RKO (cell line): ENCODE data around the gene KY.

ENCODE experiments used
- DNase-seq: peaks from one replicate; pipeline ENCODE4 v3.0.0-alpha.2; 2016; ENCODE audit warnings: low spot score

KY gene

DNA sequence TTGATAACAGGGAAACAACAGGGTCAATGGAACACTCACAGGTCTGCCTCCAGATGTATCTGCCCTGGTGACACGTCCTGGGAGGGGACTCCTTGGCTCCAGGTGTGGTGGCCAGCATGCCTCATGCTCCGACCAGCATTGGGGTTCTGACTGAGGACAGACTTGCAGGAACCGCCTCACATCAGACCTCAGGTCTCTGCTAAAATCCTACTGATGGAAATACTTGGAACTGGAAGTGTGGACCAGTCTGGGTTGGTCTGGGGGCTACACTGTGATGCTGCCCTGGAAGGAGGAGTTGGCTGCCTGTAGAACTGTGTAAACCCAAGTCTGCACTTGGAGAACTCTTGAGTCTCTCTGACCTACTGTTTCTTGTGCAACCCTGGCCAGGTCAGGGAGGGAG lies 17.1 kb upstream of the KY start:
- DNase-seq, result no peak

DNA sequence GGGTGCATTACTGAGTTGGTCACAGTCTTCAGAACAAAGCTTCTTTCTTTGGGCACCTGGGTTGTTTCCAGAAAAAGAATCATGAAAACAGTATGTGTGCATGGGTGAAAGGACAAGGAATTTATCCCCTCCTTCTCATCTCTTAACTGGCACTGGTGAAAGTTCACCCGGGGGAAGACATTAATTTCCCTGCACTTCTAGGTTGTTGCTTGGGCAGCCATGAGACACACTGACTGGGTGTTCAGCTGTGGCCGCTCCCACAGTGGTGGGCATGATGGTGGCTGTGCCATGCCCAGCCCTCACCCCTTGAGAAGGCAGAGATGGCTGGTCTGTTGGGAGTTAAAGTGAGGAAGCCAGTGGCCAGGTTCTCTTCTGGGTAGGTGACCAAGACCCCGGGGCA lies 16.6 kb upstream of the KY start:
- no peak for DNase-seq

DNA sequence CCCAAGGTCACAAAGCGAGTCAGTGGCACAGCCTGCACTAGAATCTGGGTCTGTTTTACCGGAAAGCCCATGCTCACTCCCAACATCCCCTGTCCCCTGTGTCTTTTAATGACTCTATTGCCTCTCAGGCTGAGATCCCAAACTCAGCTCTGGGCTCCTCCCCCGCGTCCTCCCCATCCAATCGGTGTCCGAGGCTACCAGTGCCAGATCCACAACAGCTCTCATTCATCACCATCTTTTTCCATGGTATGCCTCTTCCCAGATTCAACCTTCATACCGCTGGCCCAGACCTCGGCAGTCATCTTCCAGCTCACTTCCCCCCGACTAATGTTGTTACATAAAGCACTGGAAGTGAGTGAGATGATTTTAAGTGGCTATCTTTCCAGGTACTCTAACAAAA lies 16.1 kb upstream of the KY start:
- DNase-seq, result no peak

DNA sequence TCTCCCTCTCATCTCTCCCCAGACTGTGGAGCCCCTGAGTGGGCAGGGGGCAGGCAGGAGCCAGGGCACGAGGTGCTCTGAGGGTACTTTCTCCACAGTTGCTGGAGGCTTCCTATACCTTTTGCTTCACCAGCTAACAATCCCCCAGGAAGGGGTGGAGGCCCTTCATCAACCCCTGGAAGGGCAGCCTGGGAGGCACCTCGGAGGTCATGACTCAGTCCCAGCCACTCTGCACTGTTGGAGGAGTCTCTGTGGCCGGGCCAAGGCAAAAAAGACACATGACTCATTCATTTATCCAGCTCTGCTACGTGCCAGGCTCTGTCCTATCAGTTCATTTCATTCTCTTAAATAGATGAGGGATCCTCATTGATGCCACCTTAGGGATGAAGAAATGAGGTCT lies 15.6 kb upstream of the KY start:
- DNase-seq, result peak; percentile 23

DNA sequence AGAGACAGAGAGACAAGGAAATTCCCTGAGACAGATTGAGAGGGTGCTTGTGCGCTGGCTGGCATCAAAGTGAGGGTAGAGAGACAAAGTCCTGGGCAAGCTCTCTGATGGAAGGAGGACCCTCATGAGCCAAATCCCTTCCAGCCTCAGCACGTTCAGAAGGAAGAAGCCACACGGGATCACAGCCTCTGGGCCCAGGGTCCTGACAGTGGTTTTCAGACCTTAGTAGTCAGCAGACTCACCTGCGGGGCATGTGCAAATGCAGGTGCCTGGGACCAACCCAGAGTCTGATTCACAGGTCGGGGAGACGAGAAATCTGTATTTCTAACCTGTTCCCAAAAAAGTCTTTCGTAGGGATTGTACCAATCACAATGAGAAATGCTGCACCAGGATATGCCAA lies 15.2 kb upstream of the KY start:
- no peak for DNase-seq

DNA sequence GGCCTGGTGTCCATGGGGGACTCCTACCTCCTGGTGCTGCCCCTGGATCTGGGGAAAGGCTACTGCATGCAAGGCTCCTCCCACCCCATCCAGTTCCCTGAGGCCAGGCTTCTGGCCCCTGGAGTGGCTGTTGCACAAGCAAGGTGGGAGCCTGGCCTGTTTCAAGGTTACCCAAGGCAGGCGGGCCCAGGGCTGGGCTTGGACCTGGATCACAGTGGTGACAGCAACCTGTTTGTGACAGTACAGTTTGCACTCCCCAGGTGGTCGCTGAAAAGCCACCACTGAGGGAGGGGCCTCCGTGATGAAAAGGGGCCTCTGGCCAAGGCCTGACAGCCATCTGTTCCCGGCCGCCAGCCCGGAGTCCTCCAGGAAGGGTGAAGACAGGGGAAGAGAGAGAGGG lies 14.4 kb upstream of the KY start:
- no peak for DNase-seq

DNA sequence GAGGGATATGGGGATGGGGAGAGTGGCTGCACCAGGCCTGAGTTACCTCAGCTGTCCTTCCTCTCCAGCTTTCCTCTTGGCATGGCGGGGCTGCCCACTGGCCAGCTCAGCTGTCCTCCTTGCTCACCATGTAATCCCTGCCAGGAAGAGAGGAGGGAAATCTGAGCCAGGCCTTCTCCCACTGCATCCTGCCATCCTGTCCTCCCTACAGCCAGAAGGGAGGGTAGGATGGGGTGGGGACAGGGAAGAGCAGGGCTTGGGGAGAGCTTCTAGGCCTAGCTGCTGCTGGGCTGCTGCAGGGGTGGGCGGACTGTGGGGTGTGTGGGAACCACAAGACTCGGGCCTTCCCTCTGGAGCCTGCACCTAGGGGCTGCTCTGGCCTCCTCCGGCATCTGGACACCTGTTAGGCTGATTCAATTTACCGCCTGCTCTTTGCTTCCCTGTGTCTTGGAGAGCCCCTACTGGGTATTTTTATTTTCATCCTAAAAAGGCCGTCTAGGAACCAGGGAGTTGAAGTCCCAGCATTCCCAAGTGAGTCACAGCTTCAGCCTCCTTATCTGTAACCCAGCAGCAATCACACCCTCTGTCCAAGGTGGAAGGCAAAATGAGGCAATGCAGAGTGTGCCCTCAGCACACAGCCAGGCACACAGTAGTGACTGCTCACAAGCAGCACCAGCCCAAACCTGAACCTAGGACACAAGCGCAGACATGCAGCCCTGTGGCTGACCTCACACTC lies 13.1 kb upstream of the KY start:
- DNase-seq, result no peak

DNA sequence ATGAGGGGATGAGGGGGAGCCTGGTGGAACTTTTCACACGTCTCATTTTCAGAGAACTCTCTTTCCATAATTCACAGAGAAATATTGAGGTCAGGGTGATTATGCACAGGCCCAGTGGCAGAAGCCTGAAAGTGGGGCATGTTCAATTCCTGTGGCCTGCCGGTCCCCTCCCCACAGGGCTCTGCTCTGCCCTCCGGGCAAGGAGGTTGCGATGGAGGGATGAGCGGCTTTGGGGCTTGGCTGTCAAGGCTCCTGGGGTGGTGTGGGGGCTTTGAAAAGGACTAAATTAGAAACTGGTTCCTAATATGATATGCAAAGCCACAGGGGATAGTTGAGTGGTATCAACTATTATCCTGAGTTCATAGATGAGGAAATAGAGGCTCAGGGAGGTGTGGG lies 9.2 kb upstream of the KY start:
- no peak for DNase-seq

DNA sequence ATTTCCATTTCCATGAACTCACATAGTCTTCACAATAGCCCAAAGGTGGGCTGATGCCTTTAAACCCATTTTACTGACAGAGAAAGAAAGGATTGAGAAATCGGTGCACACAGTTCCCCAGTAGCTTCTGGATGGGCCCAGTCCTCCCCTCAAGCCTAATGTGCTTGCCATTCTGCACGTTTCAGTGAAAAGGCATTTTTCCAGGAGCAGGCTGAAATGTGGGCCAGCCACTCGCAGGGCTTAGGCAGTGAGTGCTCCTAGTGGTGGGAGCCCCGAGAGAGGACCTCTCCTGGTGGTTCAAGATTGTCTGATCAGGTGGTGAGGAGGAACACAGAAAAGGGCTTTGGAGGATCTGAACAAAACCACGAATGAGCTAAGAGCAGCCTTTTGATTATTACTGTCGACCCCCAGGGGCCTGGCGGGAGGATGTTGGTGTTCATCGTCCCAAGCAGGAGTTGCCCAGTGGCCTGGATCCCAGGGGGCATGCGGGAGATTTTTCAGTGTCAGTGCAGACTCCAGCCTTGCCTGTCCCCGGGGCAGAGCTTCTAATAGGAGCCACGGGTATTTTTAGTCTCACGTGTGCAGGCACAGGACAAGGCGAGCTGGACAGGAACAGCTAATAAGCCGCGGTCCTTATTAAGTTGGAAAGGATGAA lies 8.7 kb upstream of the KY start:
- no peak for DNase-seq

DNA sequence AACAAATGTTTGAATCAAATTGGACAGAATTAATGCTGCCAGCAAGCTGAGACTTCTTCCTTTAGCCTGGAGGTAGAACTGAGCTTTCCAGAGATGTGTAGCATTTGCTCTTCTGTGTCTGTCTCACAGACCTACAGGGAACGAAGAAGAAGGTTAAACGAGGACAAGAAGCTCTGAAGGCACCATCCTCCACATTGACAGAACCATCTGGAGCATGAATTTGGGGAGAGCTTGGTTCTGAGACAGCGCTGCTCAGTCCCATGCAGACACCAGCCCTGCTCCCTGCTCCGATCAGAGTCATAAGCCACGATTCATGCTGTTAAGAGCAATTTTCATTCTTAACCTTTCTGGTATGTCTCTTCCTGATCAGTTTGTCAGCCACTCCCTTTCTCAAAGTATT lies 7.7 kb upstream of the KY start:
- DNase-seq, result no peak

DNA sequence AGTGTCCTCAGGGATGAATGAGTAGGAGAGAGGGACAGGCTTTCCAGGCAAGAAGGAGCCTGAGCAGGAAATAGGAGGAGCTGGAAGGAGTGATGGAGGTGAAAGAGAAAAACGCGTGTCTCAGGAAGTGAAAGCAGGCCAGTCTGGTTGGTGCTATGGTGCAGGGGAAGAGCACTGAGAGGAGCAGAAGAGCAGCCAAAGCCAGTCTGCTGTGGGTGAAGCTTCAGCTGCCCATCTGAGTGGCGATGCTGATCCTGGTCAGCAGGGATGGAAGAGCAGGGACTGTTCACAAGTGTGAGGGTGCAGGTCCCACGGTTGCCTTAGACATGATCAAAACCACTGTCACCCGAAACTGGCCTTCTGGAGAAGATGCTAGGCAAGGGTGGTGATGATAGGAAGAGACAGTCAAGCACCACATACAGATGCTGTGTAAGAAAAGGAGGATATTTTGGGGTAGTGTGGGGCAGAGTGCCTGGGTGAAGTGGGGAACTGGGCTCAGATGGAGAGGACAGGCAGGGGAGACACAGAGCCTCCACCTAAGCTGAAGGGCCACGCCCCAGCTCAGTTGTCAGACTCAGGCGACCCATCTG lies 5.5 kb upstream of the KY start:
- no peak for DNase-seq

DNA sequence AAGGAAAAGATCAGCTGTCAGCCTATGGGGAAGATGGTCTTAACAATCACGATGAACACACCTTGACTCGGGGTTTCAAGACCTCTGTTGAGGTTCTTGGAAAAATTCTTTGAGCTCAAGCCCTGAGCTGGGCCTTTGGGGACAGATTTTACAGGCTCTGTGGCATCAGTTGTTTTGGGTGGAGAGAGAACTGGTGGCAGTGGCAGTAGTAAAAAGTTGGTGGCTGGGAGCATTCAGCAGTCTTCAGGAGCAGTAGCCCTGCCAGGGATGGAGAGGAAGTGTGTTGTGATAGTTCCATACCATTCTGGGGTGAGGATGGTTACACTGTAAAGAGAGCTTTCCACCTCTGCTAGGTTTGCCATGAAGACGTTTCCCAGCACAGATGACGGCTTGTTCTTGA lies 4.9 kb upstream of the KY start:
- DNase-seq, result no peak

DNA sequence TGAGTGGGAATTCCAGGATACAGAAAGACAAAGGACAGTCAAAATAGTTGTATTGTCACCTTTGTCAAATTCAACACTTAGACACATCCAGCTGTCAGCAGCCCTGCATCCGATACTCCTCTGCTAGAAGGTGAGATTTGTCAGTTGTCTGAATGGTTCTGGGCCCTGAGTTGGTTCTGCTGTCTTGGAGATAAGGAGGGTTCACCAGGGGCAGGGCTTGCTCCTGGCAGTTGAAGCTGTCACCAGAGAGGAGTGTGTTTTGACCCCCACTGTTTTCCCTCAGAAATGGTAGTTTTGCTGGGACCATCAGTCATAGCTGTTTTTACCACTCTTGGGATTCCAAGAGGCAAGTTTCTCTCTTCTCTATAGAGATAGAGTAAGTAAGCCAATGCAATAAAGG lies 3.2 kb upstream of the KY start:
- no peak for DNase-seq

DNA sequence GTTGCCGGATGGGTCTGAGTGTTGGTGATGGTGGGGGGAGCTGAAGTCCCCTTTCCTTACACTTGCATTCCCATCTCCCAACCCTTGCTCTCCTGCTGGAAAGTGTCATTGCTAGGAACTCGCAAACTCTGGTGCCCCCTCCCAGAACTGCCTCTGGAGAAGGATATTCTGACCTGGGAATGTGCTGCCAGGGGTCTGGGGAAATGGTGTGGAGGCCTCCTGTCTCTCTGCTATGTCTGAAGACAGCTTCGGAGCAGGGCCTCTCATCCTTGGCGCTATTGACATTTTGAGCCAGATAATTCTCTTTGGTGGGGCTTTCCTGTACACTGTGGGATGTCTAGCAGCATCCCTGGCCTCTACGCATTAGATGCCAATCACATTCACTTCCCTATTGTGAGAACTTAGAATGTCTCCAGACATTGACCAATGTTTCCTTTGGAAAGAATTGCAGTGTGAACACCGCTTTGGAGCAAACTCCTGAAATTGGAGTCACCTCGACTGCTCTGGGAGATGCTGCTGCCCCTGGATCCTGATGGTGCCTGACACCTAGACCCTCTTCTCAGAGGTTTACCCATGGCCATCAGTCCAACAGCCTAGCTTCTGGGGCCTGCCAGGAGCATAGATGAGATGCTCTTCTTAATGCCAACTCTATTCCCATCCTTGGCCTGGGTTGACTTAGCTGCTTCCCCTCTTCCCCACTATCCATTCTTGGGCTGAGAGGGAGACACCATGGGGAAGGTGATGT lies 2.2 kb upstream of the KY start:
- DNase-seq, result no peak

DNA sequence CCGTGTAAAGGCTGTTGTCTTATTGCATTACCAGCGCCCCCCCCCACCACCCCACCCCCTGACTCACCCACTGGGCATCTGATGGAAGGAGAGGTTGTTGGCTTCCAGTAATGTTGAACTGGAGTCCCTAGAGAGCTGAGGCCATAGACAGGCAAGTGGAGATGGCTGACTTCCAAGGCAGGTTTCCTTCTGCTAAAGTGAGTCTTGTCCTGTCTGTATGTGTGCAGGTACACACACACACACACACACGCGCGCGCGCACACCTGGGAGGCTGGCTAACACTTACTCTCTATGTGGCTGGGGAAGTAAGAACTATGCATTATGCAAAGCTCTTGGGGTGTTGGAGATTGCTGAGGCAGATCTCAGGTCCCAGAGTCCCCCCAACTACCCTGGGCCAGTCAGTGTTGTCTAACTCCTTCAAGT lies 1.6 kb upstream of the KY start:
- no peak for DNase-seq

DNA sequence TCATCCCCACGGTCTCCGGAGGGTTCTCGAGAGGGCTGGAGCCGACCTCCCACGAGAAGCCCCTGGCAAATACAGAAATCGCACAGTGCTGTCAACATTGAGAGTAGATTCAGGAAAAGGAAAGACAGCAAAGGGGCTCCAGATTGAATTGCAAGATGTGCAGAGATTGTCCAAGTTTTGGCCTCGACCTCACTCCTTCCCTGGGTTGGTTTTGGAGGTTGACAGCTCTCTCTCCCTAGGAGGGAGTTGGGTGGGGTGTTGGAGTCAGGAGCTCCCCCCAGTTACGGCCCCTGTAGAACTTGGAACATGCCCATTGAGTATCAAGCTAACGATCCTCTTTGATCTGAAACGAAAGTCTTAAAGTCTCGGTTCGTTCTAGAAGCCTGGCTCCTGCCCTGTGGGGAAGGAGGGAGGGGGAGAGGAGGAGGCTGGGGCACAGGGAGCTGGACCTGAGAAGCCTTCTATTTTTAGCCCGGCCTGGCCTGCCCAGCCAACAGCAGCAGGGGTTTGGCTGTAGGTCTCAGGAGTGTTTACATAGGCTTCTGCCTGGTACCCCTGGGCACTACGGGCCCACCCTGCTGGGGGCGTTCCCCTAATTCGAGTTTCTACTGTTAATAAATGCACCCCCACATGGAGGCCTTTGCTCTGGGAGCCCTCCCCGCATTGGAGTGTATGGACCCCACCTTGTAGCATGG lies 672 bp upstream of the KY start:
- no peak for DNase-seq

DNA sequence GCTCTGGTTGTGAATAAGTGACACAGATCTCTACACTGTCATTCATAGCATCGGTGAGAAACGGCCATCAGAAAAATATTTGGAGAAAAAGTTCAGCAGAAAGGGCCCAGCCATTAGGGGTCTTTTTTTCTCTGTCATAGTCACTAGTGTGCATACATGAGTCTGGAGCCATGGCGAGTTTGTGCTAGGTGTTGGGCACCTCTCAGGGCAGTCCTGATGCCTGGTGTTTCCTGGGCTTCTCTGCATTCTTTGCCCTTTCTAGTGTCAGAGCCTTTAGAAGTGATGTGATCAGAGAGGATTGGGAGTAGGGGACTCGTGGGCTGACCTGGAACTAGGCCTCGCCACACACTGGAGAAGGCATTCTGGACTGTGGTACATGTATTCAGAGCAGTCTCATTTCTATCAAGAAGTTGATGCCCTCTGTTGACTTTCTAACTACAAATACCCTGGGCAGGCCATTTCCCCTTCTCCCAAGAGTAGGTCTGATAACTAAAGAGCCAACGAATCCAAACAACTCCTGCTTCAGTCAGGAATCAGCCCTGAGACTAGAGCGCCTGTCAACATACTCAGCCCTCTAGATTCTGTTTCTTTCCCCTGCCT lies 1.6 kb downstream of the KY start:
- DNase-seq, result no peak

DNA sequence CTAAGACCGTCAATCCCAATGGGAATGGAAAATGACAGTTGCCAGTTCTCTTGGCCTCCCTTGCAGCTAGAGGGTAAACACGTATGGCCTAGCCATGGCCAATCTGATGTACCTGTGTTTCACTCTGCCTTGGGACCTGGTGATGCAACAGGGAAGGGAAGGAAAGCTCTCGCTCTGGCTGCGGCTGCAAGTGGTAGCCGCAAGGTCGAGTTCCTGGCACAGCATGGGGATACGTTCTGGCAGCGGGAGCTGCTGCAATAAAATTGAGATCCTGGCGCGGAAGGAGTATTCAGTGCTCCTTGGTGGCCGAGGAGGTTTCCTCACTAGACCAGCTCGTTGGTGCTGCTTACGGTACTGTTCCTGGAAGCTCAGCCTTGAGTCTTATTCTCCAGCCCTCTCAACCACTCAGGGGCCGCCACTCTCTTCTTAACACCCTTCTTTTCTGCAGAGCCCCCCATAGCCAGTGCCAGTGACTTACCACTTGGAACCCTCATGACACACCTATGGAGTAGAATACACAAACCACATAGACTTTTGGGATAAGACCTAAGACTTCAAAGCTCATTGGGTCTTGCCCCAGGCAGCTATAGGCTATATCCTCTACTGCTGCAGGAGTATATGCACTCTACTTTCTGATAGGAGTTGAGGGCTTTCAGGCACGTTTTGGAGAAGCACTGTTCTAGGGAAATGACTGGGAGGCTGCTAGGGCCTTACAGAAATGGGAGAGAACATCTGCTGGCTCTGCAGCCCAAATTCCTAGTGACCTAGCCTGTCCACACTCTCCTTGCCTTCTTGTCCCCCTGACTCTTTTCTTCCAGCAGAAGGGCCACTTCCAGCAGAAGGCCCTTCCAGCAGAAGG lies 2.7 kb downstream of the KY start:
- DNase-seq, result no peak

DNA sequence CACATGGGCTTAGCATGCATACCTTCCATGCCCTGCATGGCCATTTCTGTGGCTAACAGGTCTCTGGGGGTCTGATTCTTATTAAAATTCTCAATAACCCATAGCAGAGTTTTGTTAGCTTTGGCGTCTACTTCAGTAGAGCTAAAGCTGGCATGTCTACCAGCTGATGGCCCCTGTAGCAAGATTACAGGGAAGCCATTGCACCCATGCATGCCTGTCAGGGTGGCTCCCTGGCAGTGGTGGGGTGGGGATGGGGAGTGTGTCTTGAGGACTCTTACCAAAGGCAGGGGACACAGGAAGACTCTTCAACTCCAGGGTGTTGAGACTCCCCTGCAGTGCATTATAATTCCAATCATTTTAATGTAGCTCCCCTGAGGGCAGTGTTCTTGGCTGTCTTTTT lies 4.7 kb downstream of the KY start:
- DNase-seq, result no peak

DNA sequence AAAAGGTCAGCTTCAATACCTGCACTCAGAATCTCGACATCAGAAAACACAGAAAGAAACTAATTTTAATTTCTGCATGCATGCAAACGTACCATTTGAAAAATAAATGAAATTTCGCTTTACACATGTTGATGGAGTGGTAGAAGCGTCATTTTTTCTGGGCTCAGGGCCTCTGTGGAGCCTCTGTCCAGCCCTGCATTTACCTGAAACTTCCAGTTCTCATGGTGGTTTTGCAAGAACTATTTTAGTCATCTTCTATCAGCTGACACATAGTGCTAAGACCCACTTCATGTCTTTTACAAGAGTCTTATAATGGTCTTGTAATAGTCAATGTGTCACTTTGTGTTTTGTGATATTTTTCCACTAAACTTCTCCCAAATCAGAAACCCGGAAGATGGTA lies 5.3 kb downstream of the KY start:
- DNase-seq, result no peak
